Loucy (cell line): ENCODE data around the gene KCNH1.

Source experiments
- CTCF ChIP-seq: fragments of 200-600 bp; sonication (generic); conservative IDR thresholded peaks from 2 replicates; pipeline ENCODE4 v1.5.1; 2014; ENCODE audit warnings: mild to moderate bottlenecking, antibody characterized with exemption, low read length
- EZH2phosphoT487 ChIP-seq: fragments of 200-600 bp; IDR thresholded peaks from 2 replicates; pipeline ENCODE4 v1.6.1; 2018; ENCODE audit warnings: antibody characterized with exemption, mild to moderate bottlenecking, moderate library complexity, borderline replicate concordance

GRCh38 chr1:210981490-210981889 lies 152.5 kb downstream of the KCNH1 start:
- TF ChIP-seq CTCF (no peak), EZH2phosphoT487 (no peak)
